NCI-H748 (cell line): Measurements from ENCODE around the gene DMPK.
A peak's percentile ranks its signal among the peaks of the same experiment; 100 is the strongest.

Experiments used
- DNase-seq: peaks from one replicate; lab custom pipeline; 2025; ENCODE audit not compliant: unreplicated experiment; lab: John Stamatoyannopoulos, UW

The DMPK gene

DNA sequence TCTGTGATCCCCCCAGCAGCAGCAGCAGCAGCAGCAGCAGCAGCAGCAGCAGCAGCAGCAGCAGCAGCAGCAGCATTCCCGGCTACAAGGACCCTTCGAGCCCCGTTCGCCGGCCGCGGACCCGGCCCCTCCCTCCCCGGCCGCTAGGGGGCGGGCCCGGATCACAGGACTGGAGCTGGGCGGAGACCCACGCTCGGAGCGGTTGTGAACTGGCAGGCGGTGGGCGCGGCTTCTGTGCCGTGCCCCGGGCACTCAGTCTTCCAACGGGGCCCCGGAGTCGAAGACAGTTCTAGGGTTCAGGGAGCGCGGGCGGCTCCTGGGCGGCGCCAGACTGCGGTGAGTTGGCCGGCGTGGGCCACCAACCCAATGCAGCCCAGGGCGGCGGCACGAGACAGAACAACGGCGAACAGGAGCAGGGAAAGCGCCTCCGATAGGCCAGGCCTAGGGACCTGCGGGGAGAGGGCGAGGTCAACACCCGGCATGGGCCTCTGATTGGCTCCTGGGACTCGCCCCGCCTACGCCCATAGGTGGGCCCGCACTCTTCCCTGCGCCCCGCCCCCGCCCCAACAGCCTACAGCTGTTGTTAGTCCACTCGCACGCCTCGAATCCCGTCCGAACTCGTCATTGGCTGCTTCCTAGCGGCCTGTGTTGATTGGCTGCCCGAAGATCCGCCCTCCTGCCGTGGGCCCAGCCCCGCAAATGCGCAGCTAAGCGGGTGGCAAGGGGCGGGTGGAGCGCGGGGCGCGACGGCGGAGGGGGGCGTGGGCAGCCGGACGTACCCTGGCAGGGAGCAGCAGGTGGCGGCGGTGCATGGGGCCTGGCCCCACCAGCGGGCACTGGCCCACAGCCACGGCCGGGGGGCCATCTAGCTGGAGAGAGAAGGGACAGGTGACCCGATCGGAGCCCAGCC lies 11.8 kb downstream of the DMPK start:
- peak; percentile 99 for DNase-seq

DNA sequence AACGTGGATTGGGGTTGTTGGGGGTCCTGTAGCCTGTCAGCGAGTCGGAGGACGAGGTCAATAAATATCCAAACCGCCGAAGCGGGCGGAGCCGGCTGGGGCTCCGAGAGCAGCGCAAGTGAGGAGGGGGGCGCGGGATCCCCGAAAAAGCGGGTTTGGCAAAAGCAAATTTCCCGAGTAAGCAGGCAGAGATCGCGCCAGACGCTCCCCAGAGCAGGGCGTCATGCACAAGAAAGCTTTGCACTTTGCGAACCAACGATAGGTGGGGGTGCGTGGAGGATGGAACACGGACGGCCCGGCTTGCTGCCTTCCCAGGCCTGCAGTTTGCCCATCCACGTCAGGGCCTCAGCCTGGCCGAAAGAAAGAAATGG lies 12.5 kb downstream of the DMPK start:
- DNase-seq: peak; percentile 71

DNA sequence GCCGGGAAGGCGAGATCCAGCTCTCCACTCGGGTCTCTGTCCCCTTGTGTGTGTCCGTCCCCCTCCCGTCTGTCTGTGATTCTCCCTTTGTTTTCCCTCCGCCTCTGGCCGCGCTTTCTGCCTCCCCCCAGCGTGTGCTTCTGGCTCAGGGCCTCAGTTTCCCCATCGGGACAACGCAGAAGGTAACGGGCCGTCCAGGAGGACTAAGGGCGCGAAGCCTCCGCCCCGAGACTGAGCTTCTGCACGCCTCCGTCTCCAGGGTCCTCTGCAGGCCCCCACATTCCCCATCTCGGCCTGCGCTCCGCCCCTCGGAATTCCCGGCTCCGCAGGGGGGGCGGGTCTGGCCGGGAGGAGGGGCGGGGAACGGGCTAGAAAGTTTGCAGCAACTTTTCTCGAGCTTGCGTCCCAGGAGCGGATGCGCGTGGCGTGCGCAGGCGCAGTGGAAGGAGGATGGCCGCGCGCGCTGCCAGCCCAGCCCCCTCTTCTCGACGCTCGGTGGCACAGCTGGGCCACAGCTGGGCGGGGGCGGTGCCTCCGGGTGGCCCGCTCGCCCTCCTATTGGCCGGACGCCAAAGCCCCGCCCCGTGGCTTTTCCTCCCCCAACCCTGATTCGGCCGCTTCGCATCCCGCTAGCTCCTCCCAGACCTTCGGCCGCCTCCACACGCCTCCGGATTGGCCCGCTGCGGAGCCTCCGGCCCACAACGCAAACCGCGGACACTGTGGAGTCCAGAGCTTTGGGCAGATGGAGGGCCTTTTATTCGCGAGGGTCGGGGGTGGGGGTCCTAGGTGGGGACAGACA lies 13.1 kb downstream of the DMPK start, which contains the start of gene SIX5:
SIX5 (minus strand) TSS at position 269 of the 799 bp plus-strand sequence. CDS start 408 bp downstream, outside the sequence.
- peak; percentile 99 for DNase-seq

DNA sequence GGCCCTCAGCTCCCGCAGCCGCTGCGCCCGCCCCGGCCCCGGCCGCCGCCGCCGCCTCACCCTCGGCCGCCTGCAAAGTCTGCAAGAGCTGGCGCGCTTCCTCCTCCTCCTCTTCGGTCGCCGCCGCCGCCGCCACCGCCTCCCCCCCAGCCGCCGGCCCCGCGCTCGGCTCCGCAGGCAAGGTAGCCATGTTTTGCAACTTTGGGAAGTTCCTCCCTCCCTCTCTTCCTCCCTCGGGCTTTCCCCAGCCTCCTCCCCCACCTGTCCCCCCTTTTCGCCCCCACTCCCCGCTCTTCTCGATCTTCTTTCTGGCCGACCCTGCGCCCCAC lies 13.7 kb downstream of the DMPK start:
- DNase-seq: peak; percentile 65

DNA sequence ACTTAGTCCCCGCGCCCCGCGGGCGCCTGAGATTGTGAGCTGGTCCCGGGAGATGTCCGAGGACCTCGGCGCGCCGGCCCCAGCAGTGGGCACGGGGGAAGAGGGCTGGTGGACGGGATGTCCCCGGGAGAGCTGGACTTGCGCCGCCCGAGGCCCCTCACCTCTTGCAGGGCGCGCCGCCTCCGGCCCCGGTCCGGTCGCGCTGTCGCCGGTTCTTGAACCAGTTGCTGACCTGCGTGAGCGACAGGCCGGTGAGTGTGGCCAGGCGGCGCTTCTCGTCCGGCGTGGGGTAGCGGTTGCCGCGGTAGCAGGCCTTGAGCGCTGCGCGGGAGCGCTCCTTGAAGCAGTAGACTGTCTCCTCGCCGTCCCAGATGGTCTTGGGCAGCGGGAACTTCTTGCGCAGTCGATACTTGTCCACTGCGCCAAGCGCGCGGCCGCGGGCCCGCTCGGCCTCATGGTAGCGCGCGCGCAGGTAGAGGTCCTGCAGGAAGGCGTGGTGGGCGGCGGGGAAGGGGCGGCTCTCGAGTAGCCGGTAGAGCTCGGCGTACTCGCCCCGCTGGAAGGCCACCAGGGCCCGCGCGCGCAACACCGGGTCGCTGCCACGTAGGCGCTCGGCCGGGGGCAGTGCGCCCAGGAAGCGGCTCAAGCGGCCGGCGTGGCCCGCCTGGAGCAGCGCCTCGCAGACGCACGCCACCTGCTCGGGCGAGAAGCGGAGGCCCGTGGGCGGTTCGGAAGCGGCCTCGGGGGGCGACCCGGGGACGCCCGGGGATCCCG lies 14.2 kb downstream of the DMPK start:
- DNase-seq: peak; percentile 79

DNA sequence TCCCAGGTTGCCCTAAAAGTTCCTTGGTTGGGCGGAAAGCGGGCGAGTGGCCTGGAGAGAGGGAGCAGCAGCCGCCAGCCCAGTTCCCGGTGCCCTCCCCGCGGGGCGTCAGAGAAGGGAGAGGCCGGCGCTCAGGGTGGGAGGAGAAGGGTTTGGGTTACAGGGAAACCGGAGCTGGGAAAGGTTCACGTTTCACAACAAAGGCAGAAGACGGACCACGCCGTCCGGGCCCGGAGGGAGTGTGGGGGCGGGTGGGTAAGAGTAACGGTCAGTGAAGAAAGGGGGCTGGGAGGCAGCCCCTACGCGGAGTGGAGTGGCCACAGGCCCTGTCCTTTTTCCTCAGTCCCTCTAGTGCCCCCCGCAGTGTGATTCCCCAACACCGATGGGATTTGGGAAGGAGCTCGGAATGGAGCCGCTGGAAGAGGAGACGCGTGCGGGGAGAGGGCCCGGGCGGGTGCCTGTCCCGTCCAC lies 14.8 kb downstream of the DMPK start:
- peak; percentile 60 for DNase-seq

DNA sequence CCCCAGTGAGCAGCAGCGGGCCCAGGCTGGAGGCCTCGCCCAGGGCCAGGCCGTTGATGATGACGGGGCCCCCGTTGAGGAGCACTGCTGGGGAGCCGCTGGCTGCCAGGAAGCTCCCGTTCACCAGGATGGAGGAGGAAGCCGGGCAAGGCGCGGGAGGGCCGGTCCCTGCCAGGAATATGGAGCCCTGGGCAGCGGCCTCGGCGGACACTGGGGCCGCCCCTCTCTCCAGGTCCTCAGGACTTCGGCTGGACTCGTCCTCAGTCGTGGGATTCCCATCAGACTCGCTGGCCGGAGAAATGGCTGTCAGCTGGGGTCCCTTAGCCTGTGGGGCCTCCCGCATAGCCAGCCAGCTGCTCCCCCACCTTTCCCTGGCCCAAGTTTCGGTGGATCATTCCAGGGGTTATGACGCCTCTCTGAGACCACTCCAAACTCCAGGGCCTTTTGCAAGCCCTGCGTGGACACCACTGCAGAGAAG lies 15.4 kb downstream of the DMPK start:
- no peak for DNase-seq

DNA sequence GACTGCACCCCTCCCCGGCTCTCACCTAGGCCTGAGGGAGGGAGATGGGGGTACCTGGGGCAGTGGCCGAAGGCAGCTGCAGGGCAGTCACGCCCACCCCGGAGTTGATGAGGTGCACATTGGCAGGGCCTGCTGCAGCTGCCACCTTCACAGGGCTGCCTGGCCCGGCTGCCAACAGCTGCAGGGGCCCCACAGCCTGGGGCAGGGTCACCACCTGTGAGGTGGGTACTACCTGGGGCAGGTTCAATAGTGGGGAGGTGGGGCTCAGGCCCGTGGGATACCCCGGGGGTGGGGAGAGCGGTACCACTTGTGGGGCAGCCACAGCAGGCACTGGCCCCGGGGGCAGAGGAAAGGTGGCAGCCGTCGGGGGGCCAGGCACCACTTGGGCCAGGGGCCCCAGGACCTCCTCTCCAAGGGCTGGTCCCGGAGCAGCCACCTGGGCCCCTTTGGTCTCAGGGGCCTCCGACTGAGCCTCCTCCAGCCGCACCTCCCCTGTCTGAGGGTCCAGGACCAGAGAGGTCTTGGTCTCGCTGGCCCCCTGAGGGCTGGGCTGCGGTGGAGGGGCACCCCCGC lies 15.9 kb downstream of the DMPK start:
- no peak for DNase-seq

DNA sequence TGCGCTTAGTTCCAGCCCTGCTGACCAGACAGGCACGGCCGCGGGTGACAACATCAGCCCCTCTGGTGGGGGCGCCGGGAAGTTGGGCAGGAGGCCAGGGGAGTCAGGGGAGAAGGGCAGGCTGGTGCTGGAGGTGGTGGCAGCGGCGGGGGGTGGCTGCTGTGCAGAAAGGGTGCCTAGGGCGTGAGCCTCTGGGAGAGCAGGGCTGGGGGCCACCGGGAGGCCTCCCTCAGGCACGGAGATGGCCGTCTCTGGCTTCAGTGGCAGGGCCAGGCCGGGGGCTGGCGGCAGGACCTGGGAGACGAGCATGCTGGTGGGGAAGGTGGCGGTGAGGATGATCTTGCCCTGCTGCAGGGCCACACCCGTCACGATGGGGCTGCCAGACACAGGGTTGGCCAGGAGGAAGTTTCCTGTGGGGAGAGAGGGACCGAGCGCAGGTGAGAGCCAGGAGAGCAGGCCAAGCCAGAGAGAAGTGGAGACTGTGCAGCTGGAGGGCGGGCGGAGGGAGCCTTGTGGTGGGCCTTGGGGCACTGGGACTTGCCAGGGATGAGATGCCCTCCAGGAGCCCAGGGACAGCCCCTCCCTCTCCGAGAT lies 16.5 kb downstream of the DMPK start:
- no peak for DNase-seq

DNA sequence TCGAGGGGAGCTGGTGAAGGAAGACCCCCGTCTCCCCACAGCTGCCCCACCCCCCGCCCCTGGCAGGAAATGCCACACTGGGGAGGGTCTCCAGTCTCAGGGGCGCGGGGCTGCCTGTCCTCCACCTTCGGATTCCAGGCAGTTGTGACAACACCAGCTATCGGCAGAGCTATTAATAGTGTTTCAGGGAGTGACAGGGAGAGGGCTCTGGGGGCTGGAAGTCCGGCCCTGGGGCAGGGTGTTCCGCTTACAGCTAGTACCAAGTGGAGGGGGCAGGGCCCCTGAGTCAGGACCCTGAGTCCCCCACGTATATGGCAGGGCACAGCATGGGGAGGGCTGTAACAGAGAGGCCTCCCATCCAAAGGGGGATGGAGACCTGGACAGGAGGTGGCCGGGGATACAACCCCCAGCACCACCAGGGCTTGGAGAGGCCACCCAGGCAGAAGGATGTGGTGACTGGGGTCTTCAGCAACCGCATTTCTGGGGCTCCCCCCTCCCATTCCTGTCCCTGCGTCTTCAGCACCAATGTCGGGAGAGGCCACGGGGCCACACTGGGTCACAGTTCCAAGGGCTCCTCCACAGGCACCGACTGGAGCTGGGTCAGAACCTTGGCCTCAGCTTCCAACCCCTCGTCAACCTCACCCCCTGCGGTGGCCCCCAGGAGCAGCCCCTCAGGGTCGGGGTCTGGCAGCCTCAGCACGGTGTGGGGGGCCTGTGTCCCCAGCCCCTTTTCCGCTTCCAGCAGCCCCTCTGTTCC lies 17.2 kb downstream of the DMPK start:
- DNase-seq: no peak

DNA sequence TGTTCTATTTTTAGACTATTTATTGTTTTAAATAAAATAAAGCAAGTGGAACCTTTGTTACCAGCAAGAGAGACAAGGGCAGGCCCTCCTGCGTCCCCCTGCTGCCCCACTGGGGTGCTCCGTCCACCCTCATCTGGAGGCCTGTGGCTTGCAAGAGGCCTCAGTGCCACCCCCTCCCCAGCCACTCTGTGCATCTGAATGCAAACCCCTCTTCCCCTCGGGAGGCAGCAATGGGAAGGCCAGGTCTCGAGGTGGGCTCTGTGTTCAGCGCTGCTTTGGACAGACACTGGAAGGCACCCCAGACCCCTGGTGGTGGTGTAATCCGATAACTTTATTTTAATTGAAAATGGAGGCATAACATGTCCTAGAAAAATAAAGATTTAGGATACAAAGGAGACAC lies 17.8 kb downstream of the DMPK start:
- no peak for DNase-seq

DNA sequence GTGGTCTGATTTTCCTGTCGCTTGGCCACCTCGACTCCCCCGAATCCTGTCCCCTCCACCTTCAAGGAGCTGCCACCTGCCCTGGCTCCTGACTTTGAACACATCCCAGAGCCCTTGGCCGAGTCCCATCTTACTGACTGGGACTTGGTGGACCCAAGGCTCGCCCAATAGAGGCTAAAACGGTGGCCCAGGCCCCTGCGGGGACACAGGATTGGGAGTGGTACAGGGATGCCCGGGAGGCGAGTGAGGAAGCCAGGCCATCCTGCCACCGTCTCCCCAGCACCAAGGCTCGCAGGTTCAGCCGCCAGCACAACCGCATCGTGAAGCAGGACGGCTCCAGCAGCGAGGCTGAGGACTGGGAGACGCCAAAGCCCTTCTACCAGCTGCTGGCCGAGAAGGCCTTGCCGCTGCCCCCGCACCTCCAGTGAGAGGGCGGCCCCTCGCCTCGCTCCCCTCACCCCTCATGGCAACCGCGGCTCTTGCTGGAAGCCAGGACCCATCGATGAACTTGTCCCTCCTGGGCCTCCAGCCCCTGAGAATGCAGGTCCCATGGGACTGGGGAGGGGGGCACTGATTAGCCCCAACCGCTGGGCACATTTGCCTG lies 18.5 kb downstream of the DMPK start:
- DNase-seq: no peak

DNA sequence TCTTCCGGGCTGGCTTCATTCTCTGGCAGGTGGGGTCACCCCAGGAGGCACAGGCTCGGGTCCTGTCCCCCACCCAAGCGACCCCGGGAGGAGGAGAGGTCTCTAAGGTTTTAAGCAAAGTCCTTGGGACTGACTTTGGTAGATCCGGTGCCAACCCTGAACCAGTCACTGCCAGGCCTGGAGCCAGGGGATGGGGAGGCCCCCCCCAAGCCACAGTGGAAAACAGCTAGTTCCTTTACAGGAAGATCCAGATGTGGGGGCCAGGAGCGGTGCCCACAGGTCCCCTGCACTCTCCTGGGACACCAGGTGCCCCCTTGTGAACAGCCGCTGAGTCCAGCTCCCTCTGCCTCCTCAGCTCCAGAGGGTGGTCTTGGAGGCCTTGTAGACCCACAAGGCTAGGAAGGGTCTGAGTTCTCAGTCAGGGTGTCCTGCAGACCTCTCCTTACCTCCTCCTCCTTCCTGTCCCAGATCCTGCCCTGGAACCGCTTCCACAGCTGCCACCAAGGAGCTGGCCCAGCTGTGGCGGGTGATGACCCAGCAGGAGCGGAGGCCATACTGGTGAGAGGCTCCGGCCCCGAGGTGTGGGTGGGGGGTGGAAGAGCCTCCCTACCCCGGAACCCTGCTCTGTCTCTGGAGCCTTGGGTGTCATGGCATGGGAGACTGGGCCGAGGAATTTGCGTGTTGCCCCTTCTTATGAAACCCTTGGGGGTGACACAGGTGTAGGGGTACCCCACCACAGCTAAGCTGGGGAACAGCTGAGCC lies 19.2 kb downstream of the DMPK start:
- no peak for DNase-seq

DNA sequence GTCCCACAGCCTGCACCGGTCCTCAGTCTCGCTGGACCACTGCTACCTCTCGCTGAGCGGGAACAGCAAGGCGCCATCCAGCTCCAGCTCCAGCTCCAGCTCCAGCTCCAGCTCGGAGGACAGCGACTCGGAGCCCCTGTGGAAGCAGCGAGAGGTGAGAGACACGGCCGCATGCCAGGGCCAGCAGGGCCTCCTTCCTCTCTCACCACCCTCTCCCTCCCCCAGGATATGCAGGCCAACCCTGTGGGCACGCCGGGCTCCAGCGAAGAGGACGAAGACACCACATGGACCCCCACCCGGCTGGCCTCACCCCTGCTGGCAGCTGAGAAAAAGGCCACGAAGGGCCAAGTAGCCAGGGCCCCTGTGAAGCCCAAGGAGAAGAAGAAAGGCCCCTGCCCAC lies 20.6 kb downstream of the DMPK start:
- DNase-seq: no peak

DNA sequence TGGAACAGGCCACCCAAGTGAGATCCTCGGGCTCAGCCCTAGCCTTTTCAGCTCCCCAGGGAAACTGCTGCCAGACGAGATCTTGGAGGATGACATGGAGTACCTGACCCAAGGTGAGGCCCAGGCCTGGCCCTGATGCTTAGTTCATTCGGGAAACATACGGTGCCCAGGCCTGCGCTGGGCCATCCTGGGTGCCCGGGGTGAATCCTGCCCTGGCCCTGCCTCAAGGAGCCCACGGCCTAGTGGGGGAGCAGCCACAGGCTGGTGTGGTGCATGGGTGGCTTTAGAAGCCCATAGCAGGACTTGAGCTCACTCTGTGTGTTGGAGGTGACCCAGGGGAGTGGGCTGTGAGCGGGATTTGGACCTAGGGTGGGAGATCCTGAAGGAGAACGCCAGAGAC lies 23.4 kb downstream of the DMPK start:
- no peak for DNase-seq

DNA sequence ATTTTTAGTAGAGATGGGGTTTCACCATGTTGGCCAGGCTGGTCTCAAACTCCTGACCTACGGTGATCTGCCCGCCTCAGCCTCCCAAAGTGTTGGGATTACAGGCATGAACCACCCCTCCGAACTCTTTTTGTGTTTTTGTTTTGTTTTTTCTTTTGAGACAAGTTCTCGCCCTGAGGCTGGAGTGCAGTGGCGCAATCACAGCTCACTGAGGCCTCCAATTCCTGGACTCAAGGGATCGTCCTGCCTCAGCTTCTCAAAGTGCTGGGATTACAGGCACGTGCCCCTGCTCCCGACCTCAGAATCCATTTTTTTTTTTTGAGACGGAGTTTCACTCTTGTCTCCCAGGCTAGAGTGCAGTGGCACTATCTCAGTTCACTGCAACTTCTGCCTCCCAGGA lies 24.6 kb downstream of the DMPK start:
- no peak for DNase-seq

DNA sequence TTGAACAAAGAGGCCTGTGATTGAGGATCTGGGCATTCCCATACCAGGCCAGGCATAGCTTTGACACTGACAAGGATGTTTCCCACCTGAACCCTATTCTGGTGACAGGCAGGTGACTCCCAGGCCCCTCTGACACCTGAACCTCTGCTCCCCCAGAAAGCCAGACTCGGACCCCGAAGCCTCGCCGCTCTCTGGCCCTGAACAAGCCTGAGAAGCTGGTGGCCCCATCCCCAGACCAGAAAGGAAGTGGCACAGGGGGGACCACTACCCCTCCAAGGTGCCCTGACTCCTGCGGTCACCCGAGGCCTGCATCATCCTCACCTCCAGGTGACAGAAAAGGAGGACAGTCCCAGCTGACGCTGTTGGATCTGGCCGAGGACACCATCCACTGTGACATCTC lies 28.0 kb downstream of the DMPK start:
- no peak for DNase-seq

DNA sequence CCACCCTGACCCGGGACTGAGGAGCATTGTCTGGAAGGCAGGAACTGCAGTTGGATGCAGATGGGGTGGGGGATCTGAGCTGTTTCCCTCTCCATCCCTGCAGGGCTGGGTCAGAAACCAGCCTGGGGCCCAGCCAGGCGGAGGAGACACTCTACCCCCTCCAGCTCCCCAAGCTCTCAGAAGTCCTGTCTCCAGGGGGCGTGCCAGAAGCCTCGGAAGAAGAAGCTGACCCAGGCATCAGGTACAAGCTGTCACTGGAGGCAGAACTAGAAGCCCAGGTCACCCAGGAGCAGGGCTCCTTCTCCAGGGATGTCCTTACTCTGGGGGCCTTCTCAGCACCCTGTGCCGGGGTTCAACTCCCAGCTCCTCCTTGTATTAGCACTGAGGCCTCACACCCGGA lies 28.7 kb downstream of the DMPK start:
- DNase-seq: no peak

DNA sequence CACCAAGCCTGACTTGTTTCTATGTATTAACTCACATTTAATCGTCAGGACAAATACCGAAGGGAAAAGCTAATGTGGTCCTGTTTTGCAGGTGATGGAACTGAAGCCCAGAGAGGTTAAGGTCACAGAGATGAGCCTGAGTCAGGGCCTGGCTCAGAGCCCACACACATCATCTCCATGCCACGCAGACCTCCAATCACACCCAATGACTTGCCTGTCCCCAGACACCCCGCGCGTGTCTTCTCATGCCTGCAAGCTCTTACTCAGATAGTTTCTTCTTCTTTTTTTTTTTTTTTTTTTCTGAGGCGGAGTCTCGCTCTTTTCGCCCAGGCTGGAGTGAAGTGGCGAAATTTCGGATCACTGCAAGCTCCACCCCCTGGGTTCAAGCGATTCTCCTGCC lies 29.7 kb downstream of the DMPK start:
- no peak for DNase-seq
